ENCODE data around the gene TPRG1.

The TPRG1 gene

GRCh38 chr3:189309400-189309975 lies 137.7 kb downstream of the TPRG1 start:
- no peak overlapping the region for H3K27ac ChIP-seq
- peaks cover 6% of the 10 kb centered on the region for H3K4me1 ChIP-seq
- H3K4me3 ChIP-seq (ENCODE audit: low read depth, low read length) = no peak overlapping the region
- H3K9ac ChIP-seq = no peak overlapping the region
- no peak overlapping the region for H3K4me2 ChIP-seq (ENCODE audit: low read length)
- H3K36me3 ChIP-seq (ENCODE audit: control insufficient read depth, insufficient read depth, low read length) = no peaks in the 10 kb centered on the region
- no peak for TF ChIP-seq CTCF (IDR thresholded peaks at IDR 0.05)
- peak overlapping the region; percentile 24 for H2AFZ ChIP-seq
- H3K9me3 ChIP-seq (ENCODE audit: control insufficient read depth, low read length) = no peaks in the 10 kb centered on the region
- no peaks in the 10 kb centered on the region for H3K27me3 ChIP-seq (ENCODE audit: control insufficient read depth, insufficient read depth, low read length)
- no peaks in the 10 kb centered on the region for H3K79me2 ChIP-seq

GRCh38 chr3:189311521-189311920 lies 139.8 kb downstream of the TPRG1 start:
- H3K27ac ChIP-seq = no peak overlapping the region
- H3K79me2 ChIP-seq = no peaks in the 10 kb centered on the region
- no peak overlapping the region for H3K9ac ChIP-seq
- H3K27me3 ChIP-seq (ENCODE audit: control insufficient read depth, insufficient read depth, low read length) = no peaks in the 10 kb centered on the region
- no peaks in the 10 kb centered on the region for H3K36me3 ChIP-seq (ENCODE audit: control insufficient read depth, insufficient read depth, low read length)
- H3K4me3 ChIP-seq (ENCODE audit: low read depth, low read length) = no peak overlapping the region
- peaks cover 6% of the 10 kb centered on the region for H3K4me1 ChIP-seq
- no peak overlapping the region for H3K4me2 ChIP-seq (ENCODE audit: low read length)
- H2AFZ ChIP-seq = no peak overlapping the region
- no peaks in the 10 kb centered on the region for H3K9me3 ChIP-seq (ENCODE audit: control insufficient read depth, low read length)
- TF ChIP-seq CTCF (IDR thresholded peaks at IDR 0.05) = no peak

GRCh38 chr3:189312866-189313265 lies 141.1 kb downstream of the TPRG1 start:
- H3K27ac ChIP-seq = no peak overlapping the region
- no peaks in the 10 kb centered on the region for H3K9me3 ChIP-seq (ENCODE audit: control insufficient read depth, low read length)
- peaks cover 6% of the 10 kb centered on the region for H3K4me1 ChIP-seq
- no peaks in the 10 kb centered on the region for H3K36me3 ChIP-seq (ENCODE audit: control insufficient read depth, insufficient read depth, low read length)
- H3K4me3 ChIP-seq (ENCODE audit: low read depth, low read length) = no peak overlapping the region
- TF ChIP-seq CTCF (IDR thresholded peaks at IDR 0.05) = no peak
- no peak overlapping the region for H3K4me2 ChIP-seq (ENCODE audit: low read length)
- H2AFZ ChIP-seq = no peak overlapping the region
- H3K9ac ChIP-seq = no peak overlapping the region
- H3K79me2 ChIP-seq = no peaks in the 10 kb centered on the region
- H3K27me3 ChIP-seq (ENCODE audit: control insufficient read depth, insufficient read depth, low read length) = no peaks in the 10 kb centered on the region

- H3K4me1 ChIP-seq = no peaks in the 10 kb centered on the region
- H3K4me3 ChIP-seq (ENCODE audit: low read depth, low read length) = no peak overlapping the region
- H3K27me3 ChIP-seq (ENCODE audit: control insufficient read depth, insufficient read depth, low read length) = no peaks in the 10 kb centered on the region
- no peaks in the 10 kb centered on the region for H3K9me3 ChIP-seq (ENCODE audit: control insufficient read depth, low read length)
- H3K27ac ChIP-seq = no peak overlapping the region
- no peaks in the 10 kb centered on the region for H3K79me2 ChIP-seq
- H2AFZ ChIP-seq = no peak overlapping the region
- TF ChIP-seq CTCF (IDR thresholded peaks at IDR 0.05) = no peak
- no peaks in the 10 kb centered on the region for H3K36me3 ChIP-seq (ENCODE audit: control insufficient read depth, insufficient read depth, low read length)
- H3K9ac ChIP-seq = no peak overlapping the region
- H3K4me2 ChIP-seq (ENCODE audit: low read length) = no peak overlapping the region
Measured at GRCh38 chr3:189316296-189317019, 144.7 kb downstream of the TPRG1 start.

GRCh38 chr3:189317911-189318310 lies 146.1 kb downstream of the TPRG1 start:
- Histone ChIP-seq H3K79me2 (no peaks in the 10 kb centered on the region), H3K27me3 (ENCODE audit: control insufficient read depth, insufficient read depth, low read length) (no peaks in the 10 kb centered on the region), H3K4me3 (ENCODE audit: low read depth, low read length) (no peak overlapping the region), H3K4me2 (ENCODE audit: low read length) (no peak overlapping the region), H2AFZ (no peak overlapping the region), H3K36me3 (ENCODE audit: control insufficient read depth, insufficient read depth, low read length) (no peaks in the 10 kb centered on the region), H3K9ac (no peak overlapping the region), H3K9me3 (ENCODE audit: control insufficient read depth, low read length) (no peaks in the 10 kb centered on the region), H3K27ac (no peak overlapping the region), H3K4me1 (no peaks in the 10 kb centered on the region)
- no peak for TF ChIP-seq CTCF (IDR thresholded peaks at IDR 0.05)

All from parathyroid adenoma (tissue), 2 donors.